ENCODE measurements around the gene MYO7B. TPM values are rescaled to one million over a fixed set of nuclear protein-coding genes. Genes with fewer than 3 reads are reported as not detected.
"Not testable (repeated sequence)": the region's sequence is repeated elsewhere in the genome, so short reads cannot be mapped to it uniquely, and the experiment has no call there.

Gene MYO7B
- total and polyA plus RNA-seq, 10 donors = 32.3 to 165 (median 52.9) TPM

GRCh38 chr2:127541809-127542208, 6.3 kb downstream of the MYO7B start:
- intact Hi-C loops (cut with DNase I; ENCODE audit: low total_unique reads) = no loop called here
- Histone ChIP-seq H3K27ac (no peak overlapping the region), H3K4me3 (no peak overlapping the region), H3K4me1 (no peaks in the 10 kb centered on the region), H3K9me3 (no peaks in the 10 kb centered on the region), H3K27me3 (replicated peaks in 1 of 7) (no peaks in the 10 kb centered on the region), H3K36me3 (no peaks in the 10 kb centered on the region)
- no peak for DNase-seq
- no peak for TF ChIP-seq POLR2A (IDR thresholded peaks at IDR 0.05)
- TF ChIP-seq CTCF (IDR thresholded peaks at IDR 0.05 in 8 of 11, conservative IDR thresholded peaks at IDR 0.05 in 3 of 11) = no peak
- TF ChIP-seq POLR2AphosphoS5 (IDR thresholded peaks at IDR 0.05) = no peak
- WGBS, 5 donors = 61 to 90% (median 78%) methylated on average over 4 to 7 of the region's 7 CpGs

DNA sequence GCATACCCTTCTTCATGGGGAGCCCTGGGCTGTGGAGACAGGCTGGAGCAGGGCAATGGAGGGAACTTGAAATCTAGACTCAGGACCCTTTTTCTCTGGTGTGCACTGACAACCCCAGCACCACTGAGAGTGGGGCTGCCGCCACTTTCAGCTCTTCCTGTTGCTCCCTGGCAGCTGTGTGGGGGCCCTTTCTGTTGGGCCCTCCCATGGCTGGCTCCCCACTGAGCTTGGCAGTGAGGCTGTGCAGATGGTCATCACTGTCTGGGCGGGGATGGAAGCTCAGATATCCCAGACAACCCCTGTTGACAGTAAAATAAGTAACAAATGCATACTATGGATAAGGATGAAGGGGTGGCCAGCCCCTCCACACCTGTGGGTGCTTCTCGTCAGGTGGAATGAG, 6.7 kb downstream of the MYO7B start:
- H3K36me3 ChIP-seq = no peaks in the 10 kb centered on the region
- TF ChIP-seq CTCF (IDR thresholded peaks at IDR 0.05 in 8 of 11, conservative IDR thresholded peaks at IDR 0.05 in 3 of 11) = no peak
- no peak for TF ChIP-seq POLR2A (IDR thresholded peaks at IDR 0.05)
- no peak for TF ChIP-seq POLR2AphosphoS5 (IDR thresholded peaks at IDR 0.05)
- H3K27me3 ChIP-seq (replicated peaks in 1 of 7) = no peaks in the 10 kb centered on the region
- H3K4me3 ChIP-seq = no peak overlapping the region
- H3K4me1 ChIP-seq = no peaks in the 10 kb centered on the region
- DNase-seq = no peak
- H3K9me3 ChIP-seq = no peaks in the 10 kb centered on the region
- H3K27ac ChIP-seq = no peak overlapping the region
- 80 to 87% (median 85%) methylated on average over 2 to 3 of the region's 3 CpGs for WGBS, 5 donors
- intact Hi-C loops (cut with DNase I; ENCODE audit: low total_unique reads) = no loop called here

DNA sequence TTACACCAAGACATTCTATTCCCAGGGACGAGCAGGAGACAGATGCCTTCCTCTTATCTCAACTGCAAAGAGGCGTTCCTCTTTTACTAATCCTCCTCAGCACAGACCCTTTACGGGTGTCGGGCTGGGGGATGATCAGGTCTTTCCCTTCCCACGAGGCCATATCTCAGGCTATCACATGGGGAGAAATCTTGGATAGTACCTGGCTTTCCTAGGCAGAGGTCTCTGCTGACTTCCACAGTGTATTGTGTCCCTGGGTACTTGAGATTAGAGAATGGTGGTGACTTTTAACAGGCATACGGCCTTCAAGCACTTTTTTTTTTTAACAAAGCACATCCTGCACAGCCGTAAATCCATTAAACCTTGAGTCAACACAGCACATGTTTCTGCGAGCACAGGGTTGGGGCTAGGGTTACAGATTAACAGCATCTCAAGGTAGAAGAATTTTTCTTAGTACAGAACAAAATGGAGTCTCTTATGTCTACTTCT, 7.6 kb downstream of the MYO7B start:
- H3K27ac ChIP-seq; H3K36me3 ChIP-seq; H3K4me3 ChIP-seq; H3K9me3 ChIP-seq; DNase-seq; intact Hi-C loops (cut with DNase I; ENCODE audit: low total_unique reads); H3K4me1 ChIP-seq; H3K27me3 ChIP-seq (replicated peaks in 1 of 7): not testable (repeated sequence)
- WGBS, 5 donors = 36 to 53% (median 41%) methylated on average over 8 of the region's 8 CpGs

GRCh38 chr2:127545189-127545588, 9.7 kb downstream of the MYO7B start:
- H3K27me3 ChIP-seq (replicated peaks in 1 of 7) = no peaks in the 10 kb centered on the region
- intact Hi-C loops (cut with DNase I; ENCODE audit: low total_unique reads) = no loop called here
- H3K27ac ChIP-seq = no peak overlapping the region
- TF ChIP-seq POLR2AphosphoS5 (IDR thresholded peaks at IDR 0.05) = no peak
- TF ChIP-seq POLR2A (IDR thresholded peaks at IDR 0.05) = no peak
- TF ChIP-seq CTCF (IDR thresholded peaks at IDR 0.05 in 8 of 11, conservative IDR thresholded peaks at IDR 0.05 in 3 of 11) = no peak
- no peak overlapping the region for H3K4me3 ChIP-seq
- no peak for DNase-seq
- H3K9me3 ChIP-seq = no peaks in the 10 kb centered on the region
- WGBS, 5 donors = 49 to 56% (median 53%) methylated on average over 4 to 6 of the region's 6 CpGs
- no peaks in the 10 kb centered on the region for H3K4me1 ChIP-seq
- no peaks in the 10 kb centered on the region for H3K36me3 ChIP-seq

DNA sequence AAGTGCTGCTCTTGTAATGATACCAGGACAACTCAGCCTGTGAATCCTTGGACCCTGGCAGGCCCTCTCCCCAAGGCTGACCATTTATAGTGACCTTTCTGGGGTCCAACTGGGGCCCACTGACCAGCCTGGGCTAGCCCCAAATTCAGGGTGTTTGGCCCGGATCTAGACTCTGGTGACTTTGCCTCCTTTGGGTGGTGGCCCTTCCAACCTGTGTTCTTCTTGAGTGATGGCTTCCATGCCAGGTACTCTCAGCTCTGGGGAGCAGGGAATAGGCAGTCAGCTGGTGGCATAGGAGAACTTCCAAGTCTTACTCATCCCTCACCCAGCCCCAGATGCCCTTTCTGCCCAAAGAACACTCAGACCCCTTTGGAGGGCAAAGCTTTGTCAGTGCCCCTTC, 10.3 kb downstream of the MYO7B start:
- Histone ChIP-seq H3K4me1 (no peaks in the 10 kb centered on the region), H3K27ac (no peak overlapping the region), H3K36me3 (no peaks in the 10 kb centered on the region), H3K9me3 (no peaks in the 10 kb centered on the region), H3K27me3 (replicated peaks in 1 of 7) (no peaks in the 10 kb centered on the region), H3K4me3 (no peak overlapping the region)
- 83 to 100% (median 93%) methylated on average over 1 of the region's 1 CpG for WGBS, 5 donors
- DNase-seq = no peak
- intact Hi-C loops (cut with DNase I; ENCODE audit: low total_unique reads) = no loop called here
- TF ChIP-seq CTCF (IDR thresholded peaks at IDR 0.05 in 8 of 11, conservative IDR thresholded peaks at IDR 0.05 in 3 of 11) (no peak), POLR2A (IDR thresholded peaks at IDR 0.05) (no peak), POLR2AphosphoS5 (IDR thresholded peaks at IDR 0.05) (no peak)
